Fibroblast of mammary gland (primary cell): Measurements from ENCODE around the gene FAM20A.
A peak's percentile ranks its signal among the peaks of the same experiment; 100 is the strongest.

Source experiments
- DNase-seq: peaks from one replicate; pipeline ENCODE4 v3.0.0-alpha.2; 2010; ENCODE audit warnings: low read depth
- H3K4me3 ChIP-seq: 2 replicates; pipeline ENCODE4 v1.5.1; 2011; ENCODE audit warnings: low read depth, mild to moderate bottlenecking, low read length, moderate library complexity; ENCODE audit not compliant: control insufficient read depth
- TF ChIP-seq, protein P1 (sequence below): conservative IDR thresholded peaks from 2 replicates; pipeline ENCODE4 v1.5.1; 2011; ENCODE audit warnings: low read depth, low read length, inconsistent platforms; ENCODE audit not compliant: control insufficient read depth, insufficient read depth

FAM20A gene

DNA sequence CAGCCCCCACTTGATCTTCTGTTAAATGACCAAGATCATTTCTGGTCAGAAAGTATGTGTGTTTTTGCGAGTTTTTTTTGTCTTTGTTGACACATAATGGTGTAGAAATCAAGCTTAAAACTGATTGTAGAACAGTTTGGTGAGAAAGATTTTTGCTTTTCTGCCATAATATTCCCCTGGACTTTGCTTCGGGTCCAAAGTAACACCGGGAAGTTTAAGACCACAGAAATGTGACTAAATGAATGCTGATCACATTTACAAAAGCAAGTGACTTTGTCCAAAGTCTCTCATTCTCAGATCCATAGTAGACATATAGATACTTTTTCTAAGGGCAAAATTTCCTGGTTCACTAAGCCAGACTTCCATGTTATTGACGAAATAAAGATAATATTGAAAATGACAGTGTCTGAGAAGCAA is 2.6 kb downstream of the FAM20A start:
- peak overlapping the region; percentile 78 for H3K4me3 ChIP-seq
- no peak for DNase-seq
- TF ChIP-seq, protein P1, sequence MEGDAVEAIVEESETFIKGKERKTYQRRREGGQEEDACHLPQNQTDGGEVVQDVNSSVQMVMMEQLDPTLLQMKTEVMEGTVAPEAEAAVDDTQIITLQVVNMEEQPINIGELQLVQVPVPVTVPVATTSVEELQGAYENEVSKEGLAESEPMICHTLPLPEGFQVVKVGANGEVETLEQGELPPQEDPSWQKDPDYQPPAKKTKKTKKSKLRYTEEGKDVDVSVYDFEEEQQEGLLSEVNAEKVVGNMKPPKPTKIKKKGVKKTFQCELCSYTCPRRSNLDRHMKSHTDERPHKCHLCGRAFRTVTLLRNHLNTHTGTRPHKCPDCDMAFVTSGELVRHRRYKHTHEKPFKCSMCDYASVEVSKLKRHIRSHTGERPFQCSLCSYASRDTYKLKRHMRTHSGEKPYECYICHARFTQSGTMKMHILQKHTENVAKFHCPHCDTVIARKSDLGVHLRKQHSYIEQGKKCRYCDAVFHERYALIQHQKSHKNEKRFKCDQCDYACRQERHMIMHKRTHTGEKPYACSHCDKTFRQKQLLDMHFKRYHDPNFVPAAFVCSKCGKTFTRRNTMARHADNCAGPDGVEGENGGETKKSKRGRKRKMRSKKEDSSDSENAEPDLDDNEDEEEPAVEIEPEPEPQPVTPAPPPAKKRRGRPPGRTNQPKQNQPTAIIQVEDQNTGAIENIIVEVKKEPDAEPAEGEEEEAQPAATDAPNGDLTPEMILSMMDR = no peak

GRCh38 chr17:68598074-68598473 is 3.1 kb downstream of the FAM20A start:
- DNase-seq = no peak
- TF ChIP-seq, protein P1 = no peak
- H3K4me3 ChIP-seq = peak overlapping the region; percentile 78

DNA sequence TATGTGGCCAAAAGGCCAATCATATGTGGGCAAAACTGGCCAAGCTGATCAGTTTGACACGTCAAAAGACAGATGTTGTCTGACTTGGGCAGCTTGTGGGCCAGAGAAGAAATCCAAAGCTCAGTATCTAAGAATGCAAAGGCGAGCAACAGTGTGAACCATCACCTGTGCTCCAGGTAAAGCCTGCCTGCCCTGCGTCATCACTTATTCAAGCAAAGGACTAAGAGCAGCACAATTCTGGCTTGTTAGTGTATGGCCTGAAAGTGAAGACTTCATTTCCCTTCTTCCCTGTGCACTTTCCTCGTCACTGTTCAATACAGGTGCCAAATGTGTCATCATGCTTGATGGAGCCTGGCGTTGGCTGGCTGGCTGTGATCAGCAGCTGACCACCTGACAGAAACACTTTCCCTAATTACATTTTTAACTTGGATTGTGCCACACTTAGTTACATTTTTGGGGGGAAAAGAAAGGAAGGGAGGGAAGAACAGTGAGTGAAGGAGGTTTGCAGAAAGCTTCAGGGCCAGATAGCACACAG is 4.7 kb downstream of the FAM20A start:
- TF ChIP-seq, protein P1 = no peak
- DNase-seq = no peak
- no peak overlapping the region for H3K4me3 ChIP-seq

DNA sequence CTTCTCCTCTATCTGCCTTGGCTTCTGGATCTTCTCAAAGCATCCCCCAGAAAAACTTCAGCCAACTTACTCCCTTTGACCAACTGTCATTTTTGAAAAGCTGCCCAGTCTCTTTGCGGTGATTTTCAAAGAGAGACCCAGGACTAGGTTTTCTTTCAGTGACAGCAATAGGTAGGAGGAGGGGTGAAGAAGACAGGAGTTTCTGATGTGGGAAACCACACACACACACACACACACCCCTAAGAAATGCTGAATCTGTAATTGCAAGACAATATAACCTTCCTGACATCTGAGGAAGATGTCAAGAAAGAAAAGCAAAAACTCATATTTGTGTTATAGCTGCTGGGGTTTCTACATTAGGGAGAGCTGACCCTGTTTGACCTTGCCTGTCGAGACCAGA is 5.2 kb downstream of the FAM20A start:
- H3K4me3 ChIP-seq = no peak overlapping the region
- TF ChIP-seq, protein P1 = no peak
- no peak for DNase-seq

DNA sequence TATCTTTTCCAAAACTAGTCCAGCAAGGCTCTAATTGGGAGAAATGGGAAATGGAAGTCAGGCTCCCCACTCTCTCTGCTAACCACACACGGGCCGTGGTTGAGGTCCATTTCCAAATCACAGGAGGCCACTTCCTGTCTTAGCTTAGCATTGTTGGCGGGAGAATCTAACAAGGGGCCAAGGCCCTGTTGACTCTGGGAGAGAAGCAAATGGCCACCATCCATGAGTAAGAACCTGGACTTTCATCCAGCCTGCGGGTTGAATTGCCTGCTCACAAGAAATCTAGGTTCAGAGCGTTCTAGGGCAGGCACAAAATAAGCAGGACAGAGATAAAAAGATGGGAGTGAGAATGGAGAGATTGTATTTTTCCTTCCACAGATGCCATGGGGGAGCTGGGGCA is 5.7 kb downstream of the FAM20A start:
- TF ChIP-seq, protein P1 = no peak
- no peak overlapping the region for H3K4me3 ChIP-seq
- peak; percentile 54 for DNase-seq

- no peak for DNase-seq
- TF ChIP-seq, protein P1 = no peak
- no peak overlapping the region for H3K4me3 ChIP-seq
These were observed 6.6 kb downstream of the FAM20A start for GRCh38 chr17:68594552-68594951.
